H1 (cell line): Measurements from ENCODE around the gene RCAN2. TPM values are rescaled to one million over a fixed set of nuclear protein-coding genes. Genes with fewer than 3 reads are reported as not detected.

ENCODE experiments used
- CTCF ChIA-PET: fragments of 300-600 bp; sonication (Branson Sonifier 250); formaldehyde crosslinking; loops from one replicate; lab custom pipeline; 2021; ENCODE audit not compliant: partially characterized antibody; lab: Charles Lee
- POLR2A ChIA-PET: fragments of 300-600 bp; sonication (Branson Sonifier 250); formaldehyde crosslinking; loops from one replicate; lab custom pipeline; 2021; ENCODE audit warnings: inconsistent platforms; ENCODE audit not compliant: partially characterized antibody; lab: Charles Lee
- DNase-seq, 2 experiments: peaks; one replicate each; pipeline versions ENCODE4 v3.0.0 to v3.0.0-alpha.2; 2010 to 2022; ENCODE audit warnings: low spot score in 2 of 2, low read depth in 1 of 2, mixed read lengths in 1 of 2
- FAIRE-seq: peaks from 2 replicates; lab custom pipeline; 2011; peaks lifted over from hg19 to GRCh38; lab: Jason Lieb, UNC
- H2AFZ ChIP-seq: 2 replicates; pipeline ENCODE4 v1.8.1; 2012; ENCODE audit warnings: low read length, inconsistent platforms
- H2AK5ac ChIP-seq: 2 replicates; pipeline ENCODE4 v1.6.1; 2013; ENCODE audit warnings: low read depth, low read length
- H2BK120ac ChIP-seq: replicated peaks from 2 replicates; pipeline ENCODE3; 2013; ENCODE audit warnings: low read depth, low read length, inconsistent platforms
- H2BK12ac ChIP-seq: 2 replicates; pipeline ENCODE4 v1.6.1; 2013; ENCODE audit warnings: low read depth, low read length
- H2BK15ac ChIP-seq: 2 replicates; pipeline ENCODE4 v1.6.1; 2013; ENCODE audit warnings: low read length
- H2BK20ac ChIP-seq: 2 replicates; pipeline ENCODE4 v1.6.1; 2013; ENCODE audit warnings: low read length
- H2BK5ac ChIP-seq: 2 replicates; pipeline ENCODE4 v1.6.1; 2013; ENCODE audit warnings: low read depth, low read length
- H3K14ac ChIP-seq: 2 replicates; pipeline ENCODE4 v1.6.1; 2013; ENCODE audit warnings: inconsistent platforms; ENCODE audit not compliant: insufficient read length
- H3K18ac ChIP-seq: 2 replicates; pipeline ENCODE4 v1.6.1; 2013; ENCODE audit warnings: low read length; ENCODE audit errors: extremely low read depth
- H3K23ac ChIP-seq: 2 replicates; pipeline ENCODE4 v1.6.1; 2013; ENCODE audit warnings: inconsistent platforms; ENCODE audit not compliant: insufficient read length
- H3K23me2 ChIP-seq: 2 replicates; pipeline ENCODE4 v1.6.1; 2013; ENCODE audit warnings: low read depth, low read length
- H3K27ac ChIP-seq: 2 replicates; pipeline ENCODE4 v1.6.1; 2011; ENCODE audit warnings: low read depth, low read length, inconsistent platforms
- H3K27me3 ChIP-seq, 4 experiments: replicated peaks in 1 of 4; 1 replicate in 1 of 4; 2 replicates in 3 of 4; pipeline versions ENCODE4 v1.6.1 to v1.8.1; 2011 to 2013; ENCODE audit warnings: low read length in 3 of 4, mild to moderate bottlenecking in 3 of 4, inconsistent platforms in 2 of 4, mixed read lengths in 2 of 4, moderate library complexity in 1 of 4; ENCODE audit not compliant: control insufficient read depth in 3 of 4, insufficient read depth in 3 of 4; ENCODE audit errors: extremely low read depth in 1 of 4
- H3K36me3 ChIP-seq, 4 experiments: 2 replicates each; pipeline versions ENCODE4 v1.6.1 to v1.8.1; 2011 to 2013; ENCODE audit warnings: mild to moderate bottlenecking in 4 of 4, low read length in 3 of 4, moderate library complexity in 2 of 4, control low read depth in 1 of 4, inconsistent platforms in 1 of 4; ENCODE audit not compliant: insufficient read depth in 4 of 4, control insufficient read depth in 2 of 4
- H3K4ac ChIP-seq: replicated peaks from 2 replicates; pipeline ENCODE3; 2013; ENCODE audit warnings: low read length, low read depth, mixed read lengths, inconsistent platforms; ENCODE audit not compliant: insufficient read length
- H3K4me1 ChIP-seq, 4 experiments: replicated peaks in 1 of 4; 1 replicate in 1 of 4; 2 replicates in 3 of 4; pipeline versions ENCODE4 v1.6.1 to v1.8.1; 2011 to 2013; ENCODE audit warnings: low read length in 3 of 4, inconsistent platforms in 2 of 4, mixed read lengths in 1 of 4; ENCODE audit not compliant: insufficient read depth in 4 of 4, control insufficient read depth in 3 of 4
- H3K4me2 ChIP-seq, 2 experiments: 2 replicates each; pipeline versions ENCODE4 v1.6.1 to v1.8.1; 2011 to 2013; ENCODE audit warnings: low read depth in 2 of 2, low read length in 2 of 2, control low read depth in 1 of 2, inconsistent platforms in 1 of 2, mild to moderate bottlenecking in 1 of 2; ENCODE audit not compliant: insufficient read depth in 1 of 2
- H3K4me3 ChIP-seq, 4 experiments: fragments of 200-600, 300-600 bp in 1 of 4; sonication (generic), shearing (Covaris generic), sonication (Bioruptor Twin) in 1 of 4; 2 replicates each; pipeline versions ENCODE4 v1.5.1 to v1.8.1; 2011 to 2016; ENCODE audit warnings: low read length in 4 of 4, low read depth in 3 of 4, control low read depth in 2 of 4, inconsistent platforms in 2 of 4, mild to moderate bottlenecking in 2 of 4, mixed read lengths in 1 of 4, moderate library complexity in 1 of 4; ENCODE audit not compliant: insufficient read depth in 2 of 4; ENCODE audit errors: extremely low read depth in 1 of 4
- H3K56ac ChIP-seq: replicated peaks from 2 replicates; pipeline ENCODE3; 2013; ENCODE audit warnings: low read depth, mild to moderate bottlenecking, mixed read lengths, low read length, inconsistent platforms; ENCODE audit not compliant: insufficient read length
- H3K79me1 ChIP-seq: 2 replicates; pipeline ENCODE4 v1.6.1; 2013; ENCODE audit warnings: low read depth, low read length, control low read depth
- H3K79me2 ChIP-seq, 2 experiments: 2 replicates each; pipeline versions ENCODE4 v1.6.1 to v1.8.1; 2012 to 2013; ENCODE audit warnings: low read length in 2 of 2, mild to moderate bottlenecking in 2 of 2, inconsistent platforms in 1 of 2; ENCODE audit not compliant: insufficient read depth in 2 of 2, control insufficient read depth in 1 of 2
- H3K9ac ChIP-seq, 4 experiments: replicated peaks in 1 of 4; 1 replicate in 1 of 4; 2 replicates in 3 of 4; pipeline versions ENCODE4 v1.6.1 to v1.8.1; 2011 to 2013; ENCODE audit warnings: low read depth in 3 of 4, low read length in 3 of 4, control low read depth in 2 of 4, mild to moderate bottlenecking in 2 of 4, moderate library complexity in 2 of 4, inconsistent platforms in 1 of 4; ENCODE audit errors: extremely low read depth in 1 of 4
- H3K9me3 ChIP-seq, 2 experiments: 2 replicates each; pipeline versions ENCODE4 v1.6.1 to v1.8.1; 2012 to 2013; ENCODE audit warnings: mild to moderate bottlenecking in 2 of 2, moderate library complexity in 2 of 2, control low read depth in 1 of 2, inconsistent platforms in 1 of 2, low read depth in 1 of 2, low read length in 1 of 2, mixed read lengths in 1 of 2; ENCODE audit not compliant: insufficient read depth in 2 of 2
- H4K20me1 ChIP-seq, 2 experiments: replicated peaks in 1 of 2; 2 replicates each; pipeline versions ENCODE3 to v1.8.1; 2011 to 2013; ENCODE audit warnings: inconsistent platforms in 2 of 2, low read length in 2 of 2, mild to moderate bottlenecking in 1 of 2; ENCODE audit not compliant: insufficient read depth in 2 of 2, control insufficient read depth in 1 of 2
- H4K5ac ChIP-seq: 2 replicates; pipeline ENCODE4 v1.6.1; 2013; ENCODE audit warnings: low read length, low read depth, mixed read lengths, inconsistent platforms; ENCODE audit not compliant: insufficient read length
- H4K8ac ChIP-seq: 2 replicates; pipeline ENCODE4 v1.8.0; 2013; ENCODE audit warnings: mild to moderate bottlenecking, moderate library complexity, low read length, inconsistent platforms; ENCODE audit not compliant: insufficient read depth; ENCODE audit errors: extremely low read depth
- H4K91ac ChIP-seq: replicated peaks from 2 replicates; pipeline ENCODE3; 2013; ENCODE audit warnings: low read length, mixed read lengths, inconsistent platforms; ENCODE audit not compliant: insufficient read length
- CHD2 ChIP-seq: IDR thresholded peaks from 2 replicates; pipeline ENCODE4 v1.6.1; 2012; ENCODE audit warnings: low read length, improper control_type of control experiment
- WGBS, 2 experiments: shearing (Covaris generic) in 1 of 2; methylation state at CpG; one replicate each; pipeline versions ENCODE4 v1.1.6 to v1.1.7; 2013 to 2015; ENCODE audit warnings: low lambda C conversion rate in 2 of 2, mixed read lengths in 2 of 2, inconsistent platforms in 1 of 2, low coverage in 1 of 2, missing lambda C conversion rate in 1 of 2; ENCODE audit not compliant: insufficient replicate concordance in 2 of 2, insufficient coverage in 1 of 2, insufficient read length in 1 of 2; ENCODE audit errors: extremely low coverage in 1 of 2, missing lambda C conversion rate in 1 of 2; 5-methylcytosine and 5-hydroxymethylcytosine counted together
- polyA plus RNA-seq, 7 experiments: library from polyadenylated mRNA; depleted of rRNA in 3 of 7; stranded (reverse) in 5 of 7; unstranded in 2 of 7; fragments of >200 nt in 5 of 7; fragments of 200-250 nt in 2 of 7; gene quantifications; 1 replicate in 5 of 7; 2 replicates in 1 of 7; 4 replicates in 1 of 7; pipeline versions ENCODE4 v1.2.1 to v1.2.3, GENCODE V29; 2011 to 2013; ENCODE audit warnings: missing spikeins in 2 of 7, mixed read lengths in 2 of 7
- total RNA-seq: library from RNA; stranded (reverse); fragmentation: NEBNext Ultra II Directional; extraction: Animal tissue kit (Norgen Biotek cat#: 25700); gene quantifications from 2 replicates; pipeline ENCODE4 v1.2.1, GENCODE V29; 2021

RCAN2 gene
- total and polyA plus RNA-seq, 2 of the 8 experiments (the other 6 are each of a cell fraction or from before 2014, with no cell fraction given): 5.0 to 8.5 TPM

GRCh38 chr6:46407776-46408530, 83.3 kb downstream of the RCAN2 start:
- Histone ChIP-seq H3K4ac (no peak overlapping the region), H4K5ac (no peak overlapping the region), H3K27me3 (no peaks in the 10 kb centered on the region), H3K4me2 (no peak overlapping the region), H3K79me1 (no peaks in the 10 kb centered on the region), H3K4me3 (no peak overlapping the region), H3K4me1 (no peaks in the 10 kb centered on the region), H3K56ac (no peak overlapping the region), H2BK20ac (no peak overlapping the region), H2BK15ac (no peak overlapping the region), H4K20me1 (no peaks in the 10 kb centered on the region), H2BK12ac (no peak overlapping the region), H2BK120ac (no peak overlapping the region), H2BK5ac (no peak overlapping the region), H3K9me3 (no peaks in the 10 kb centered on the region), H3K14ac (no peak overlapping the region), H4K91ac (no peak overlapping the region), H2AK5ac (no peak overlapping the region), H3K18ac (no peak overlapping the region), H3K23me2 (no peaks in the 10 kb centered on the region), H2AFZ (no peak overlapping the region), H3K27ac (no peak overlapping the region), H3K79me2 (no peaks in the 10 kb centered on the region), H3K9ac (no peak overlapping the region), H3K23ac (no peak overlapping the region), H4K8ac (no peak overlapping the region), H3K36me3 (no peaks in the 10 kb centered on the region)
- ChIA-PET CTCF (interaction anchor here (0.6 to 3.9 kb wide), 4 partner anchors 11 to 267 kb away, joined by 3 to 16 read pairs (median 3); no protein-coding TSS in a partner anchor), POLR2A (no interaction called here)
- FAIRE-seq (no peak), DNase-seq (no peak)
- no peak for TF ChIP-seq CHD2
- 92% methylated on average over 13 of the region's 13 CpGs; no CpG with 5 or more reads in 1 of the 2 experiments for WGBS, 2 experiments
